AG04450 (cell line): Measurements from ENCODE around the gene KIAA1328. TPM values are rescaled to one million over a fixed set of nuclear protein-coding genes. Genes with fewer than 3 reads are reported as not detected.

Experiments
- CTCF ChIA-PET: fragments of 300-600, 350-600 bp; formaldehyde crosslinking; extraction: SDS; loops from one replicate; lab custom pipeline; 2022; ENCODE audit warnings: antibody characterized with exemption, inconsistent platforms; lab: Charles Lee
- POLR2A ChIA-PET: fragments of 350-600 bp; formaldehyde crosslinking; extraction: SDS; loops from one replicate; lab custom pipeline; 2021; ENCODE audit warnings: antibody characterized with exemption, inconsistent platforms; lab: Yijun Ruan, JAX
- DNase-seq: peaks from one replicate; pipeline ENCODE4 v3.0.0-alpha.2; 2011; ENCODE audit warnings: low read depth, low spot score
- H3K27ac ChIP-seq: one replicate; pipeline ENCODE4 v1.5.1; 2012; ENCODE audit warnings: low read depth, low read length, control low read depth
- H3K27me3 ChIP-seq: one replicate; pipeline ENCODE4 v1.6.0; 2012; ENCODE audit warnings: low read length; ENCODE audit not compliant: control insufficient read depth, insufficient read depth
- H3K4me3 ChIP-seq: 2 replicates; pipeline ENCODE4 v1.5.1; 2011; ENCODE audit warnings: mild to moderate bottlenecking, low read depth, low read length, control low read depth
- H3K9me3 ChIP-seq: 2 replicates; pipeline ENCODE4 v1.5.1; 2012; ENCODE audit warnings: low read length; ENCODE audit not compliant: control insufficient read depth, insufficient read depth
- CTCF ChIP-seq: IDR thresholded peaks from 2 replicates; pipeline ENCODE4 v1.5.1; 2011; ENCODE audit warnings: low read depth, low read length, control low read depth, inconsistent platforms
- polyA plus RNA-seq: library from polyadenylated mRNA; depleted of rRNA; stranded (reverse); fragments of >200 nt; gene quantifications from 2 replicates; pipeline ENCODE4 v1.2.3, GENCODE V29; 2011

The KIAA1328 gene
- polyA plus RNA-seq, 1 experiment: 3.9 TPM

GRCh38 chr18:37272841-37273240 is 443.9 kb downstream of the KIAA1328 start:
- CTCF ChIA-PET: interaction anchor here (0.8 kb wide), 1 partner anchor 187 kb away, joined by 7 read pairs; no protein-coding TSS in a partner anchor
- Histone ChIP-seq H3K9me3 (no peaks in the 10 kb centered on the region; the same call in 1 of the 2 replicates), H3K27me3 (peaks cover 27% of the 10 kb centered on the region), H3K4me3 (no peak overlapping the region), H3K27ac (no peak overlapping the region)
- TF ChIP-seq CTCF: no peak
- POLR2A ChIA-PET: no interaction called here
- no peak for DNase-seq

- CTCF ChIA-PET: no interaction called here
- no peak for TF ChIP-seq CTCF
- no peak for DNase-seq
Measured at GRCh38 chr18:37274309-37275236, 445.6 kb downstream of the KIAA1328 start.

GRCh38 chr18:37275237-37275741 is 446.4 kb downstream of the KIAA1328 start:
- POLR2A ChIA-PET: no interaction called here
- Histone ChIP-seq H3K27me3 (peaks cover 29% of the 10 kb centered on the region), H3K4me3 (no peak overlapping the region), H3K27ac (no peak overlapping the region), H3K9me3 (no peaks in the 10 kb centered on the region; the same call in 1 of the 2 replicates)
- TF ChIP-seq CTCF: no peak
- CTCF ChIA-PET: no interaction called here
- no peak for DNase-seq

More at GRCh38 chr18:37274309-37275236, 445.6 kb downstream of the KIAA1328 start:
- POLR2A ChIA-PET: no interaction called here
- Histone ChIP-seq H3K27me3 (peaks cover 29% of the 10 kb centered on the region), H3K9me3 (no peaks in the 10 kb centered on the region; the same call in 1 of the 2 replicates), H3K27ac (no peak overlapping the region), H3K4me3 (no peak overlapping the region)

GRCh38 chr18:37276111-37276890 is 447.4 kb downstream of the KIAA1328 start:
- H3K9me3 ChIP-seq: no peaks in the 10 kb centered on the region; the same call in 1 of the 2 replicates
- ChIA-PET POLR2A (no interaction called here), CTCF (no interaction called here)
- no peak for TF ChIP-seq CTCF
- no peak for DNase-seq
- no peak overlapping the region for H3K4me3 ChIP-seq
- H3K27ac ChIP-seq: no peak overlapping the region
- H3K27me3 ChIP-seq: peaks cover 29% of the 10 kb centered on the region
